Type B pancreatic cell (in vitro differentiated cells): ENCODE results near the gene LIPI. TPM values are rescaled to one million over a fixed set of nuclear protein-coding genes. Genes with fewer than 3 reads are reported as not detected.
"Not testable (repeated sequence)": the region's sequence is repeated elsewhere in the genome, so short reads cannot be mapped to it uniquely, and the experiment has no call there.

ENCODE experiments used
- DNase-seq: peaks from one replicate; pipeline ENCODE4 v3.0.0; 2021; ENCODE audit warnings: mixed read lengths; ENCODE audit not compliant: unreplicated experiment; ENCODE audit errors: extremely low spot score
- H3K27ac Mint-ChIP-seq: 2 replicates; pipeline ENCODE4 v1.8.0; 2021; ENCODE audit warnings: mild to moderate bottlenecking, mixed read lengths
- H3K27me3 Mint-ChIP-seq: 2 replicates; pipeline ENCODE4 v1.8.0; 2021; ENCODE audit warnings: mixed read lengths
- H3K36me3 Mint-ChIP-seq: 2 replicates; pipeline ENCODE4 v1.8.0; 2021; ENCODE audit warnings: mixed read lengths
- H3K4me1 Mint-ChIP-seq: one replicate; pipeline ENCODE4 v1.8.0; 2021; ENCODE audit warnings: mixed read lengths; ENCODE audit not compliant: unreplicated experiment
- H3K4me3 Mint-ChIP-seq: 2 replicates; pipeline ENCODE4 v1.8.0; 2021; ENCODE audit warnings: mild to moderate bottlenecking, mixed read lengths
- H3K9me3 Mint-ChIP-seq: 2 replicates; pipeline ENCODE4 v1.8.0; 2021; ENCODE audit warnings: mixed read lengths
- total RNA-seq: library from RNA; stranded (reverse); gene quantifications from 2 replicates; pipeline ENCODE4 v1.2.1, GENCODE V29; 2021; ENCODE audit warnings: low replicate concordance
- TF ChIP-seq, protein P1 (sequence below): fragments of 200-600 bp; sonication (generic); conservative IDR thresholded peaks from 2 replicates; pipeline ENCODE4 v1.5.0; 2021; ENCODE audit warnings: antibody characterized with exemption, mild to moderate bottlenecking

LIPI gene
- total RNA-seq, 1 donor from 2014 or later = not detected

DNA sequence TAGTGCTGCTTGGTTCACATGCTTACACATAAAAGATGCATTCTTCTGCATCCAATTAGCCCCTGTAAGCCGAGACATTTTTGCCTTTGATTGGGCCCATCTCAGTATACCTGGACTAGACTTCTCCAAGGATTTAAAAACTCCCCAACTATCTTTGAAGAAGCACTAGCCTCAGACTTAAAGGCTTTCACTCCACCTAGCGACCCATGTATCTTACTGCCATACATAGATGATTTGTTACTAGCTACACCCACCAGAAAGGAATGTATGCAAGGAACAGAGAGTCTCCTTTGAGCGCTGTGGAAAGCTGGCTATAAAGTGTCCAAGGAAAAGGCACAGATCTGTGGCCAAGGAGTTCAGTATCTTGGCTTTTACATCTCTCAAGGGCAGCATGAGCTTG lies 91.7 kb downstream of the LIPI start:
- DNase-seq = no peak
- peaks cover 33% of the 10 kb centered on the region for H3K9me3 Mint-ChIP-seq
- H3K4me1 Mint-ChIP-seq = no peaks in the 10 kb centered on the region
- TF ChIP-seq, protein P1, sequence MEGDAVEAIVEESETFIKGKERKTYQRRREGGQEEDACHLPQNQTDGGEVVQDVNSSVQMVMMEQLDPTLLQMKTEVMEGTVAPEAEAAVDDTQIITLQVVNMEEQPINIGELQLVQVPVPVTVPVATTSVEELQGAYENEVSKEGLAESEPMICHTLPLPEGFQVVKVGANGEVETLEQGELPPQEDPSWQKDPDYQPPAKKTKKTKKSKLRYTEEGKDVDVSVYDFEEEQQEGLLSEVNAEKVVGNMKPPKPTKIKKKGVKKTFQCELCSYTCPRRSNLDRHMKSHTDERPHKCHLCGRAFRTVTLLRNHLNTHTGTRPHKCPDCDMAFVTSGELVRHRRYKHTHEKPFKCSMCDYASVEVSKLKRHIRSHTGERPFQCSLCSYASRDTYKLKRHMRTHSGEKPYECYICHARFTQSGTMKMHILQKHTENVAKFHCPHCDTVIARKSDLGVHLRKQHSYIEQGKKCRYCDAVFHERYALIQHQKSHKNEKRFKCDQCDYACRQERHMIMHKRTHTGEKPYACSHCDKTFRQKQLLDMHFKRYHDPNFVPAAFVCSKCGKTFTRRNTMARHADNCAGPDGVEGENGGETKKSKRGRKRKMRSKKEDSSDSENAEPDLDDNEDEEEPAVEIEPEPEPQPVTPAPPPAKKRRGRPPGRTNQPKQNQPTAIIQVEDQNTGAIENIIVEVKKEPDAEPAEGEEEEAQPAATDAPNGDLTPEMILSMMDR = no peak
- H3K36me3 Mint-ChIP-seq = peaks cover 9% of the 10 kb centered on the region
- H3K27me3 Mint-ChIP-seq = no peaks in the 10 kb centered on the region
- no peak overlapping the region for H3K27ac Mint-ChIP-seq
- no peak overlapping the region for H3K4me3 Mint-ChIP-seq

DNA sequence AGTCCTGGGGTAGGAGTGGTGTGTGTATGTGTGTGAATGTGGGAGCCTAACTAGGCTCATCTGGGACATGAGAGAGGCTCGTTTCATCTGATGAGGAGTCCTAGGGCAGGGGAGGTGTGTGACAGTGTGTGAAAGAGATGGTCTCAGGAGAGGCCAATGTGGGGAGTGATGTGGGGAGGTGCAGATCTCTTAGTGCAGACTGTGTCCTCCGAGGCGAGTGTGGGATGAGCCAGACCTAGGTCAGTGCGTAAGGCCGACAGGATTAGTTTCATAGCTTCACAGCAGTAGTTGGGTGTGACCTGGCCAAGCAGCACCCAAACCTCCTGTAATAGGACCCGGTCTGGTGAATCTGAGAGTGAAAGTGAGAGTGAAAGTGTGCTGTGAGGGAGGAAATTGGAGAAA lies 94.7 kb downstream of the LIPI start:
- no peak for DNase-seq
- no peaks in the 10 kb centered on the region for H3K27me3 Mint-ChIP-seq
- no peak overlapping the region for H3K27ac Mint-ChIP-seq
- peaks cover 10% of the 10 kb centered on the region for H3K36me3 Mint-ChIP-seq
- TF ChIP-seq, protein P1 = no peak
- no peak overlapping the region for H3K4me3 Mint-ChIP-seq
- H3K9me3 Mint-ChIP-seq = peaks cover 26% of the 10 kb centered on the region
- no peaks in the 10 kb centered on the region for H3K4me1 Mint-ChIP-seq

DNA sequence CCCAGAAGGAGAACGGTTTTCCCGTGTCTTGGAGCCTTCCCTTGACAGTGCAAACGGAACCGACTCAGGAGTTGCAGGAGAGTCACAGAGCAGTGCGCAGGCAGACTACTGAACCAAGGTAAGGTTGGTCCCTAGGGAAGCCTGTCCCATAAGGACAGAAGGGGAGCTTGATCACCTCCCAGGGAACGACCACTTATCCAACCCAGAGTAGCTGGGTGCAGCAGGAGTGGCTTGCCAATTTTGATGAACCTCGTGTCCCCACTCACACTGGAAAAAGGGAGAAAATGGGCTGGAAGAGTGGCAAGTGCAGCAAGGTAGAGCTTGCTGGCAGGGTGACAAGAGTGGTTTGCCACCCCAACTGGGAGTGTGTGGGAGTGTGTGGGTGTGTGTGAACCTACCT lies 95.1 kb downstream of the LIPI start:
- H3K4me1 Mint-ChIP-seq = no peaks in the 10 kb centered on the region
- TF ChIP-seq, protein P1 = no peak
- H3K36me3 Mint-ChIP-seq = peaks cover 10% of the 10 kb centered on the region
- no peak overlapping the region for H3K4me3 Mint-ChIP-seq
- H3K9me3 Mint-ChIP-seq = peaks cover 26% of the 10 kb centered on the region
- no peak for DNase-seq
- H3K27me3 Mint-ChIP-seq = no peaks in the 10 kb centered on the region
- no peak overlapping the region for H3K27ac Mint-ChIP-seq

DNA sequence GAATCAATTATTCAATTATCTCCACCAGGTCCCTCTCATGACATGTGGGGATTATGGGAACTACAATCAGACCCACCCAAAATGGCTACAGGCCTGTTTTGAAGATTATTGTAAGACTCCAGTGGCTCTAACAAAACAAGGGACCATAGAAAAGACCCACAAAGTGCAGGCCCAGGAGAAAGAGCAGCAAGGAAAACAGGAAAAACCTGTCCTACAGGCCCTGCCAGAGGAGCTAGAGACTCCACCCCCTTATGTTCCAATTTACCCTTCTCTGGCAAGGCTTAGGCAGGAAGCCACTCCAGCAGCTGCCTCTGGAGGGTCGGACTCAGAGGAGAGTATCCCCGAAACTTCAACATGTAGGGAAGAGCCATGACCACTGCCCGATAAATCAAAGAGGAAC lies 96.5 kb downstream of the LIPI start:
- H3K9me3 Mint-ChIP-seq = peaks cover 26% of the 10 kb centered on the region
- H3K36me3 Mint-ChIP-seq = peaks cover 10% of the 10 kb centered on the region
- no peak for DNase-seq
- TF ChIP-seq, protein P1 = no peak
- H3K4me1 Mint-ChIP-seq = no peaks in the 10 kb centered on the region
- H3K27ac Mint-ChIP-seq = no peak overlapping the region
- no peak overlapping the region for H3K4me3 Mint-ChIP-seq
- no peaks in the 10 kb centered on the region for H3K27me3 Mint-ChIP-seq

DNA sequence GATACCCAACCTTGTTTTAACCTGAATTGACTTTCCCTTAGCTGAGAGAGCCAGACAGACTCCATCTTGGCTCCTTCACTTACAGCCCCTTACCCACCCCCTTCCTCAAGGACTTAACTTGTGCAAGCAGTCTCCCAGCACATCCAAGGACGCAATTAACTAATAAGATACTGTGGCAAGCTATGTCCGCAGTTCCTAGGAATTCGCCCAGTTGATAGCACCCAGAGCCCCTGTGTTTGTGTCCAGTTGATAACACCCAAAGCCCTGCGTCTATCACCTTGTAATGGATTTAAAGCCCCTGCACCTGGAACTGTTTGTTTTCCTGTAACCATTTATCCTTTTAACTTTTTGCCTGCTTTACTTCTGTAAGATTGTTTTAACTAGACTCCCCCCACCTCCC lies 106.2 kb downstream of the LIPI start:
- DNase-seq, H3K27ac Mint-ChIP-seq: not testable (repeated sequence)

DNA sequence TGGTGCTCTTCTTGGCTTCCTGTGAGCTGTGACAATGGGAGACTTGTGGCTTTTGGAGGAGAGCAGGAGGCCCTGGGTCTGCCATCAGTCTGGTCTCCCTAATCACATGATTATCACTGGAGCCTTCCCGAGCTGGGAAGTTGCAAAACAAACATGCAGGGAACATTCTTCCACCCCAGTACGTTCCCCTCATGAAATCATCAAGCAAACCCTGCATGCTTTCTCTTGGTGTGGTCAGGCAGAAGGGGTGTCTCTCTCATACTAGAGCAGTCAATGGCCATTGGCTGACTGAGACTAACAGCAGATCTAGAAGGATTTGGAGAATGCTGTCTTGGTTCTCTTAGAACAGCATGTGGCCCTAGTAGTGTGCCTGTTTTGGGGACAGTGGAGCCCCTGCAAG lies 111.2 kb downstream of the LIPI start:
- H3K4me1 Mint-ChIP-seq = no peaks in the 10 kb centered on the region
- no peak overlapping the region for H3K27ac Mint-ChIP-seq
- no peak for DNase-seq
- no peaks in the 10 kb centered on the region for H3K27me3 Mint-ChIP-seq
- H3K9me3 Mint-ChIP-seq = peaks cover 7% of the 10 kb centered on the region
- peaks cover 13% of the 10 kb centered on the region for H3K36me3 Mint-ChIP-seq
- TF ChIP-seq, protein P1 = no peak
- H3K4me3 Mint-ChIP-seq = no peak overlapping the region

More for the DNA sequence above, 106.2 kb downstream of the LIPI start:
- not testable (repeated sequence) for H3K36me3 Mint-ChIP-seq, H3K9me3 Mint-ChIP-seq, H3K4me1 Mint-ChIP-seq, H3K4me3 Mint-ChIP-seq, H3K27me3 Mint-ChIP-seq
